ENCODE measurements around the gene F10. TPM values are rescaled to one million over a fixed set of nuclear protein-coding genes. Genes with fewer than 3 reads are reported as not detected.

The F10 gene
- total and polyA plus RNA-seq, 2 donors (not counting 3 experiments of a cell fraction or from before 2014, with no cell fraction given): 0.25 TPM; not detected in 1

DNA sequence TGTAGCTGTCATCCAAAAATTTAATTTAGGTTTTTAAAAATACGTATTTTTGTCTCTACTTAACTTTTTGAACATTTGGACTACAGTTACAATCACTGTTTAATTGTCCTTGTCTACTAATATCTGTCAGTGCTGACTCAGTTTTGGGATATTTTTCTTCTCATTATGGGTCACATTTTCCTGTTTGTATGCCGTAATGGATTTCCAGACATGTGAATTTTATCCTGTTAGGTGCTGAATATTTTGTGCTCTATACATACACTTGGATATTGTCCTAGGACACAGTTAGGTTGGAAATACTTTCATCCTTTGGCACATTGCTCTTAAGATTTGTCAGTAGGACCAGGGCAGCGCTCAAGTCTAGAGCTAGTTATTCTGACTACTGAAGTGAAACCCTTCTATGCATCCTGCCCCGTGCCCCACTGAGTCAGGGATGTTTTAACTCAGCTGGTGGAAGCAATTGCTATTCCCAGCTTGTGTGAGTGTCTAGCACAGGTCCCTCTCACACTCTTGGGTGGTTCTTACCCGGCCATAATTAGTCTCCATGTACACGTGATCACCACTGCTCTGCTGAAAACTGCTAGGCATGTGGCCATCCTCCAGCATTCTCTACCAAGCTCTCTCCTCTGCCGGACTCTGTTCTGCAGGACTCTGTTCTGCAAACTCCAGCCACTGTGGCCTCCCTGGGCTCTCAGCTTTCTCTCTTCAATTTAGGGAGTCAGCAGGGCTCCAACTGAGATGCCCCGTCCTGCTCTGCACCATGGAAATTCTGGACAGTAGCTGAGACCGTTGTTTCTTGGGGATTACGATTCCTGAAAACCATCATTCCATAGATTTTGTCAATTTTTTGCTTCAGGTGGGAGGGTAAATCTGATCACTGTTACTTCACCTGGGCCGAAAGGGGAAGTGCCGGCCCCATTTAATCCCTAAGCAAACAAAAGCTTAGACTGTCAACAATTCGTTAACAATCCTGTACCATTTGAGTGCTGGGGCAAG lies 47.0 kb downstream of the F10 start:
- intact Hi-C loops (cut with micrococcal nuclease) (loop anchor here (1.0 kb wide), 3 partner anchors 9 to 39 kb away; partner anchors contain the start of gene PCID2), dilution Hi-C loops (cut with MboI; ENCODE audit: extremely low pct_ligation_motif_present, low sequenced_read_pairs) (no loop called here)
- peak; percentile 70 for FAIRE-seq
- DNase-seq (ENCODE audit: low read depth, low spot score): no peak
- no peak for TF ChIP-seq POLR2AphosphoS5 (IDR thresholded peaks at IDR 0.05; ENCODE audit: insufficient read depth, low read depth, low read length)
- no peak for TF ChIP-seq GATA2 (IDR thresholded peaks at IDR 0.05; ENCODE audit: insufficient read depth, insufficient read length, low read depth, low read length)
- Histone ChIP-seq H3K36me3 (ENCODE audit: control insufficient read depth in 2 of 2, extremely low read depth in 1 of 2, insufficient read depth in 2 of 2, low read length in 2 of 2) (no peaks in the 10 kb centered on the region), H4K20me1 (replicated peaks; ENCODE audit: control insufficient read depth, extremely low read depth, insufficient read depth, low read length) (no peaks in the 10 kb centered on the region), H3K4me2 (ENCODE audit: insufficient read depth, low read length) (no peak overlapping the region), H3K4me3 (replicated peaks in 1 of 3; ENCODE audit: insufficient read depth in 1 of 3, low read depth in 1 of 3, low read length in 3 of 3) (no peak overlapping the region), H3K9me3 (replicated peaks; ENCODE audit: control insufficient read depth, insufficient read depth, low read length) (no peaks in the 10 kb centered on the region), H3K9ac (replicated peaks; ENCODE audit: extremely low read depth, insufficient read depth, low read length) (no peak overlapping the region), H3K4me1 (ENCODE audit: control insufficient read depth, extremely low read depth, insufficient read depth, low read length) (peaks cover 24% of the 10 kb centered on the region), H2AFZ (ENCODE audit: low read depth, low read length) (no peak overlapping the region), H3K27ac (ENCODE audit: insufficient read depth, low read depth, low read length) (peak overlapping the region; percentile 27), H3K27me3 (ENCODE audit: control insufficient read depth in 2 of 2, insufficient read depth in 2 of 2, low read length in 2 of 2) (no peaks in the 10 kb centered on the region), H3K9me1 (replicated peaks; ENCODE audit: control insufficient read depth, extremely low read depth, insufficient read depth, low read length) (no peaks in the 10 kb centered on the region), H3K79me2 (ENCODE audit: control insufficient read depth, insufficient read depth, low read length) (no peaks in the 10 kb centered on the region)
- POLR2A ChIA-PET: no interaction called here
- no TSS peak for BruUV-seq (replicated peaks)
- CTCF ChIA-PET: interaction anchor here (1.1 to 1.9 kb wide), 2 partner anchors 9 to 11 kb away, joined by 3 to 9 read pairs; no protein-coding TSS in a partner anchor

DNA sequence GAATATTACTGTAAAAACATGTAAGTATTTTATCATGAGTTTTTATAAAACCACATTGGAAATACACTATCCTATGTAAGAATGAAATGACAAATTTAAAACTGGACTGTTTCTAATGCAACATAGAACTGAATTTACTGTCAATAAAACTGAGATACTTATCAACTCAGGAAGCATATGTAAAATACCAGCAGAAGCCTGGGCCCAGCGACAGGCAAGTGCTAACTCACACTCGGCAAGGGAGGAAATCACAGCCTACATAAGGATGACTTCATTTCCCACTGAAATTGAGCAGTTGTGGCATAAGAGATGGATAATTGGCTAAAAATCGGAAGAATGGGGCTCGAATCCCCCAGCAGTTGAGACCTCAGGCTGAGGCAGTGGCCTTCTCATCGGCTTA lies 47.9 kb downstream of the F10 start:
- ChIA-PET POLR2A (no interaction called here), CTCF (interaction anchor here (1.1 kb wide), 1 partner anchor 10 kb away, joined by 3 read pairs; no protein-coding TSS in a partner anchor)
- H3K36me3 ChIP-seq (ENCODE audit: control insufficient read depth in 2 of 2, extremely low read depth in 1 of 2, insufficient read depth in 2 of 2, low read length in 2 of 2): peaks cover 0 to under 1% of the 10 kb centered on the region in 2 experiments
- H3K9ac ChIP-seq (replicated peaks; ENCODE audit: extremely low read depth, insufficient read depth, low read length): peak overlapping the region; percentile 41
- H3K79me2 ChIP-seq (ENCODE audit: control insufficient read depth, insufficient read depth, low read length): no peaks in the 10 kb centered on the region
- H3K27me3 ChIP-seq (ENCODE audit: control insufficient read depth in 2 of 2, insufficient read depth in 2 of 2, low read length in 2 of 2): no peaks in the 10 kb centered on the region
- BruUV-seq (replicated peaks): no TSS peak
- H3K4me3 ChIP-seq (replicated peaks in 1 of 3; ENCODE audit: insufficient read depth in 1 of 3, low read depth in 1 of 3, low read length in 3 of 3): peak overlapping the region in 1 of 3 experiments; percentile 8
- H4K20me1 ChIP-seq (replicated peaks; ENCODE audit: control insufficient read depth, extremely low read depth, insufficient read depth, low read length): no peaks in the 10 kb centered on the region
- peak overlapping the region; percentile 53 for H3K4me2 ChIP-seq (ENCODE audit: insufficient read depth, low read length)
- intact Hi-C loops (cut with micrococcal nuclease): loop anchor here (1.0 kb wide), 3 partner anchors 8 to 38 kb away; partner anchors contain the start of gene PCID2
- peak; percentile 85 for DNase-seq (ENCODE audit: low read depth, low spot score)
- dilution Hi-C loops (cut with MboI; ENCODE audit: extremely low pct_ligation_motif_present, low sequenced_read_pairs): no loop called here
- H3K27ac ChIP-seq (ENCODE audit: insufficient read depth, low read depth, low read length): peak overlapping the region; percentile 79
- no peaks in the 10 kb centered on the region for H3K9me3 ChIP-seq (replicated peaks; ENCODE audit: control insufficient read depth, insufficient read depth, low read length)
- TF ChIP-seq EZH2 (IDR thresholded peaks at IDR 0.05; ENCODE audit: borderline replicate concordance, low read depth, low read length, severe bottlenecking): no peak
- TF ChIP-seq JUN (IDR thresholded peaks at IDR 0.05; ENCODE audit: borderline replicate concordance, insufficient read depth, insufficient read length, low read depth): peak; percentile 67
- TF ChIP-seq, protein P1, sequence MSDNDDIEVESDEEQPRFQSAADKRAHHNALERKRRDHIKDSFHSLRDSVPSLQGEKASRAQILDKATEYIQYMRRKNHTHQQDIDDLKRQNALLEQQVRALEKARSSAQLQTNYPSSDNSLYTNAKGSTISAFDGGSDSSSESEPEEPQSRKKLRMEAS (IDR thresholded peaks at IDR 0.05; ENCODE audit: insufficient read depth, insufficient read length): no peak
- TF ChIP-seq, protein P2, sequence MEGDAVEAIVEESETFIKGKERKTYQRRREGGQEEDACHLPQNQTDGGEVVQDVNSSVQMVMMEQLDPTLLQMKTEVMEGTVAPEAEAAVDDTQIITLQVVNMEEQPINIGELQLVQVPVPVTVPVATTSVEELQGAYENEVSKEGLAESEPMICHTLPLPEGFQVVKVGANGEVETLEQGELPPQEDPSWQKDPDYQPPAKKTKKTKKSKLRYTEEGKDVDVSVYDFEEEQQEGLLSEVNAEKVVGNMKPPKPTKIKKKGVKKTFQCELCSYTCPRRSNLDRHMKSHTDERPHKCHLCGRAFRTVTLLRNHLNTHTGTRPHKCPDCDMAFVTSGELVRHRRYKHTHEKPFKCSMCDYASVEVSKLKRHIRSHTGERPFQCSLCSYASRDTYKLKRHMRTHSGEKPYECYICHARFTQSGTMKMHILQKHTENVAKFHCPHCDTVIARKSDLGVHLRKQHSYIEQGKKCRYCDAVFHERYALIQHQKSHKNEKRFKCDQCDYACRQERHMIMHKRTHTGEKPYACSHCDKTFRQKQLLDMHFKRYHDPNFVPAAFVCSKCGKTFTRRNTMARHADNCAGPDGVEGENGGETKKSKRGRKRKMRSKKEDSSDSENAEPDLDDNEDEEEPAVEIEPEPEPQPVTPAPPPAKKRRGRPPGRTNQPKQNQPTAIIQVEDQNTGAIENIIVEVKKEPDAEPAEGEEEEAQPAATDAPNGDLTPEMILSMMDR (IDR thresholded peaks at IDR 0.05; ENCODE audit: extremely low read depth in 1 of 2, insufficient read depth in 1 of 2, low read depth in 1 of 2, low read length in 2 of 2): no peak
- peak; percentile 33 for TF ChIP-seq POLR2AphosphoS5 (IDR thresholded peaks at IDR 0.05; ENCODE audit: insufficient read depth, low read depth, low read length)
- TF ChIP-seq MYC (IDR thresholded peaks at IDR 0.05; ENCODE audit: low read depth, low read length): no peak
- peak; percentile 29 for TF ChIP-seq FOS (IDR thresholded peaks at IDR 0.05; ENCODE audit: borderline replicate concordance, insufficient read depth, low read length)
- TF ChIP-seq GATA2 (IDR thresholded peaks at IDR 0.05; ENCODE audit: insufficient read depth, insufficient read length, low read depth, low read length): peak; percentile 89
- TF ChIP-seq POLR2A (IDR thresholded peaks at IDR 0.05; ENCODE audit: low read depth, low read length): no peak
- peaks cover 24% of the 10 kb centered on the region for H3K4me1 ChIP-seq (ENCODE audit: control insufficient read depth, extremely low read depth, insufficient read depth, low read length)
- peak; percentile 96 for FAIRE-seq
- peak overlapping the region; percentile 9 for H2AFZ ChIP-seq (ENCODE audit: low read depth, low read length)
- no peaks in the 10 kb centered on the region for H3K9me1 ChIP-seq (replicated peaks; ENCODE audit: control insufficient read depth, extremely low read depth, insufficient read depth, low read length)

Measured in endothelial cell of umbilical vein (primary cell).